Measurements from ENCODE around the gene MBD3.
A peak's percentile ranks its signal among the peaks of the same experiment; 100 is the strongest.

Gene MBD3

DNA sequence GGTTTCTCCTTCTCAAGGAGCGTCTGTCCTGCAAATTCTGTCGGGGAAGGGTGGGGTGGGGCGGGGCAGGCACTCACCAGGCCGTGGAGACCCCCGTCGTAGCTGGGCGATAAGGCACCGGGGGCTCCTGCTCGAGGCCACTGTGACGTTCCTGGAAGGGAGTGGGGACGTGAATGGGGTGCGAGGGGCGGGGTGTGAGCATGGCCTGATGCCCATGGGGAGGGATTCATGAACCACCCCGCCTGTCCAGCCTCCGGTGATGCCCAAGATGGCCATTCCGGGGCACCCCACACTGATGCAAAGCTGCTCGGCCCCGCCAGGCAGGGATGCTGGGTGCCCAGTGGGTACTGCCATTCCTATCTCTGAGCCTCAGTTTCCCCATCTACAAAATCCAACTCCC is 27.0 kb upstream of the MBD3 start:
- no peak overlapping the region for H3K4me3 ChIP-seq (ENCODE audit: low read length)
- no peak for DNase-seq (ENCODE audit: low read depth)

DNA sequence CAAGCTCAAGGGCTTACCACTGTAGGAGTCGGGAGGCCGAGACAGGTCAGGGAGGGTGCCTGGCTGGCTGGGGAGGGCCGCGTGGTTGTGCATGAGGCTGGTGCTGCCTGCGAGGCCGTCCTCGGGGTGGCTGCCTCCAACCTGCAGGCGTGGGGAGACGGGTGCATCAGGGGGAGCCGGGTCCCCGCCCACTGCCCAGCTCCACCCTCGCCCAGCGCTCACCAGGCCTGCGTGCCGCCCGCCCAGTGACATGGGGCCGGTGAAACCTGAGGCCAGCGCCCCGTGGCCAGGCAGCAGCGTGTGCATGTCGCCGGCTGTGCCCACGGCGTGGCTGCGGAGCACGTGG is 26.4 kb upstream of the MBD3 start:
- TF ChIP-seq, protein P1, sequence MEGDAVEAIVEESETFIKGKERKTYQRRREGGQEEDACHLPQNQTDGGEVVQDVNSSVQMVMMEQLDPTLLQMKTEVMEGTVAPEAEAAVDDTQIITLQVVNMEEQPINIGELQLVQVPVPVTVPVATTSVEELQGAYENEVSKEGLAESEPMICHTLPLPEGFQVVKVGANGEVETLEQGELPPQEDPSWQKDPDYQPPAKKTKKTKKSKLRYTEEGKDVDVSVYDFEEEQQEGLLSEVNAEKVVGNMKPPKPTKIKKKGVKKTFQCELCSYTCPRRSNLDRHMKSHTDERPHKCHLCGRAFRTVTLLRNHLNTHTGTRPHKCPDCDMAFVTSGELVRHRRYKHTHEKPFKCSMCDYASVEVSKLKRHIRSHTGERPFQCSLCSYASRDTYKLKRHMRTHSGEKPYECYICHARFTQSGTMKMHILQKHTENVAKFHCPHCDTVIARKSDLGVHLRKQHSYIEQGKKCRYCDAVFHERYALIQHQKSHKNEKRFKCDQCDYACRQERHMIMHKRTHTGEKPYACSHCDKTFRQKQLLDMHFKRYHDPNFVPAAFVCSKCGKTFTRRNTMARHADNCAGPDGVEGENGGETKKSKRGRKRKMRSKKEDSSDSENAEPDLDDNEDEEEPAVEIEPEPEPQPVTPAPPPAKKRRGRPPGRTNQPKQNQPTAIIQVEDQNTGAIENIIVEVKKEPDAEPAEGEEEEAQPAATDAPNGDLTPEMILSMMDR (conservative IDR thresholded peaks at IDR 0.05; ENCODE audit: low read length): no peak
- no peak overlapping the region for H3K4me3 ChIP-seq (ENCODE audit: low read length)
- DNase-seq (ENCODE audit: low read depth): no peak

More for the DNA sequence above, 27.0 kb upstream of the MBD3 start:
- TF ChIP-seq, protein P1 (conservative IDR thresholded peaks at IDR 0.05; ENCODE audit: low read length): no peak

DNA sequence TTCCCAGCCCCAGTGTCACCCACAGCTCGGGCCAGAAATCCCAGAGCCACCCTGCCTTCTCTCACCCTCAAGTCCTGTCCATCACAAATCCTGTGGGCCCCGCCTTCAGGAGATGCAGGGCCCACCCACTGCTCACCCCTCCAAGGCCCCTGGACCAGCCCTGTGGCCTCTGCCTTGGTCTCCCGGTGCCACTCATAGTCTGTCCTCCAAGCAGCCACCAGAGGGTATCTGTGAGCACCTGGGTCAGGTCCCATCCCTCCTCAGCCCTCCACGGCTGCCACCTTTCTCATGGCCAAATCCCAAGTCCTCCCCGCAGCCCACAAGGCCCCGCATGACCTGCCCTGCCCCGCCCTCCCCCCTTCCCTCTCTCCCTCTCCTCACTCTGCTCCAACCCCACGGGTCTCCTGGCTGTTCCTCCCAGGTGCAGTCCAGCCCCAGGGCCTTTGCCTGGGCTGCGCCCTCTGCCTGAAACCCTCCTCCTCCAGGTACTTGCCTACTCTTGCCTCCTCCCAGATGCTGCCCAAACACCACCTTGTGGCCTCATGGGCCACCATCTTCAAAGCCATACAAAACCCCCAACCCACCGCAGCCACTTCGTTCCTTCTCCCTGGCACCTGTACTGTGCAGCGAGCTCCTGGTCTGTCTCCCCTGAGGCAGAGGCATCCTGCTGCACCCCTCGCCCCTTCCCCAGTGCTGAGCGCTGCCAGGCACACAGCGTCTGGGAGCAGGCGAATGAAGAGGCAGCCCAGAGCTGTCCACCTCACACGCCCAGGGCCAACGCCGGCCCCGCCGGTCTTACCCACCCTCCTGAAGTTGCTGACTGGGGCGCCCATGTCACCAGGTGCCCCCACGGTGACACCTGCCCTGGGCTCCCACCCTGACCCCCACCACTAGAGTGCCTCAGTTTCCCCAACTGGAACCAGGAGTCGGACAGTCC is 25.8 kb upstream of the MBD3 start:
- H3K4me3 ChIP-seq (ENCODE audit: low read length): no peak overlapping the region
- TF ChIP-seq, protein P1 (conservative IDR thresholded peaks at IDR 0.05; ENCODE audit: low read length): peak; percentile 42
- peak; percentile 17 for DNase-seq (ENCODE audit: low read depth)

DNA sequence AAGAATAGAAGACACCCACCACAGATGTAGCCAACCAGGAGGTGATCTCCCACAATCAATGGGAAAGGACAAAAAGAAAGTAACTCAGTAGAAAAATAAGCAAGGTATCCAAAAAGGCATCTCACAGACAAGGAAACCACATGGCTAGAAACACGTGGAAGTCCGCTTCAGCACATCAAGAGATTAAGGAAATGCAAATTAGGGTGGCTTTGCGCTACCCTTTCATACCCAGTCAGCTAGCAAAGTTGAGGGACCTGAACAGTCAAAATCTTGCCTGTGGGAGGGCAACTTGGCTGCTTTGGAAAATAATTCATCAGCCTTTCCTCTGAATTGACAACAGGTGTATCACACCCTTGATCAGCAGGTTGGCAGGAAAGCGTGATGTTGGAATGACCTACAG is 24.2 kb upstream of the MBD3 start:
- no peak overlapping the region for H3K4me3 ChIP-seq (ENCODE audit: low read length)
- no peak for DNase-seq (ENCODE audit: low read depth)
- TF ChIP-seq, protein P1 (conservative IDR thresholded peaks at IDR 0.05; ENCODE audit: low read length): no peak

DNA sequence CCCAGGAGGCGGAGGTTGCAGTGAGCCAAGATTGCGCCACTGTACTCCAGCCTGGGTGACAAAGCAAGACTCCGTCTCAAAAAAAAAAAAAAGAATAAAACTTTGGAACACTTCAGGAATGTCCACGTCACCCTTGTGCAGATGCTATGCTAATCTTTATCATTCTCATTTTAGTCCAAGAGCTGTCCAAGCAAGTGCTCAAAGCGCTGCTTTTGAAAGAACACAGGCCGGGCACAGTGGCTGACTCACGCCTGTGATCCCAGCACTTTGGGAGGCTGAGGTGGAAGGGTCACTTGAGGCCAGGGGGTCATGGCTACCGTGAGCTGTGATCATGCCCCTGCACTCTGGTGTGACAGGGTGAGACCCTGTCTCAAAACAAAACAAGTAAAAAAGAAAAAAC is 23.7 kb upstream of the MBD3 start:
- no peak overlapping the region for H3K4me3 ChIP-seq (ENCODE audit: low read length)
- DNase-seq (ENCODE audit: low read depth): peak; percentile 52
- TF ChIP-seq, protein P1 (conservative IDR thresholded peaks at IDR 0.05; ENCODE audit: low read length): no peak

DNA sequence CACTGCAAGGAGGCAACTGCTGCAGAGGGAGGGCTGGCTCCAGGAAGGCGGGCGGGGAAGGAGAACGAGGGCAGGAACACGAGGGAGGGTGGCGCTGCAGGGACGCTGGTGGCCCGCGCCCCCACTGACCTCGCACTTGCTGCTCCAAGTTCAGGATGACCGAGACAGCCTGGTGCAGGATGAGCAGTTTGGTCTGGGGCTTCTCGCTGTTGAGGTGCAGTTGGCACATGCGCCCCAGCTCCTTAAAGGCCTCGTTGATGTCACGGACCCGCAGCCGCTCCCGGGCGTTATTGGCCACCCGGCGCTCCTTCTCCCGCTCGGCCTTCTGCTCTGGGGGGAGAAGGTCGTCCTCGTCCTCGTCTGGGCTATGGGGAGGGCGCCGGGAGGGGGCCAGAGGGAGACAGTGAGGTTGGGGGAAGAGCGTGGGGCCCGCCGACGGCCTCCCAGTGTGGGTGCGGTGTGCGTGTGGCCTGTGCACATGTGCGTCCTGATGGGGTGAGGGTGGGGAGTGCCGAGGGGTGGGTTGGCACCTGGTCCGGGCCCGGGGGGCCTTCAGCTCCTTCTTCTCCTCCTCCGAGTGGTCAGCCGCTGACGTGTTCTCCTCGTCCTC is 22.6 kb upstream of the MBD3 start:
- TF ChIP-seq, protein P1 (conservative IDR thresholded peaks at IDR 0.05; ENCODE audit: low read length): no peak
- DNase-seq (ENCODE audit: low read depth): no peak

More for the DNA sequence above, 22.6 kb upstream of the MBD3 start:
- H3K4me3 ChIP-seq (ENCODE audit: low read length): no peak overlapping the region
